CD4-positive, alpha-beta T cell treated with Interleukin-12 subunit alpha and Interleukin-12 subunit beta, for 1 hour (primary cell): ENCODE results near the gene SEZ6L2.
"Not testable (repeated sequence)": the region's sequence is repeated elsewhere in the genome, so short reads cannot be mapped to it uniquely, and the experiment has no call there.

Experiments
- DNase-seq: peaks from one replicate; pipeline ENCODE4 v3.0.0-alpha.2; 2020

SEZ6L2 gene

DNA sequence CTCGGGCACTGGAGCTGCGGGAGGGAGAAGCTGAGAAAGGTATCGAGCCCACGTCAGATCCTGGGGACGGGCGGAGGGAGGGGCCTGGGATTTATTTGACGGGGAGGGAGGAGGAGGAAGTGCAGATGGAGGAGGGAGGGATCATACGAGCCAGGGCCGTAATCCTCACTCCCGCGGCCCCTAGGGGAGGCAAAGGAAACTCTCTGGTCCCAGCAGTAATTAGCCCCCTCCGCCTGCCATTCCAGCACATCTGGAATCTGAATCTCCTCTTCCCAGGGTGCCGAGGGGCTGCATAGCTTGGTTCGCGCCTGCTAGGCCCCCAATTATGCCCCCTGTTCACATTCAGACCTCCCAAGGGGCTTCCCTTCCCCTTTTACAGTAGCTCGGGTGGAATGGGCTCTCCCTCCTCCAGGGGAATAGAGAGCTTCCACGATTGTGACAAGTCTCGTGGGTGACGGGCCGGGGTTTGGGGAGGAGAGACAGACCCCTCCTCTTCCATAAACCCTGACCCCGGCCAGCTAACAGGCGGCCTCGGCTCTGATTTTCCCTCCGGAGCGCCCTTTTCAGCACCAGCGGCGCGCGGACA is at the start of gene SEZ6L2:
TSS of gene SEZ6L2 (minus strand) at position 35 of the 586 bp plus-strand sequence. CDS start 531 bp downstream, outside the sequence.
- no peak for DNase-seq

- DNase-seq = no peak
Observed at GRCh38 chr16:29947897-29948296, 48.5 kb upstream of the SEZ6L2 start.

- no peak for DNase-seq
Observed at GRCh38 chr16:29943846-29944799, 44.8 kb upstream of the SEZ6L2 start.

- DNase-seq = no peak
Observed at GRCh38 chr16:29940656-29941055, 41.3 kb upstream of the SEZ6L2 start.

DNA sequence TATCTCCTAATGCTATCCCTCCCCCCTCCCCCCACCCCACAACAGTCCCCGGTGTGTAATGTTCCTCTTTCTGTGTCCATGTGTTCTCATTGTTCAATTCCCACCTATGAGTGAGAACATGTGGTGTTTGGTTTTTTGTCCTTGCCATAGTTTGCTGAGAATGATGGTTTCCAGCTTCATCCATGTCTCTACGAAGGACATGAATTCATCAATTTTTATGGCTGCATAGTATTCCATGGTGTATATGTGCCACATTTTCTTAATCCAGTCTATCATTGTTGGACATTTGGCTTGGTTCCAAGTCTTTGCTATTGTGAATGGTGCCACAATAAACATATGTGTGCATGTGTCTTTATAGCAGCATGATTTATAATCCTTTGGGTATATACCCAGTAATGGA is 32.4 kb upstream of the SEZ6L2 start:
- DNase-seq = not testable (repeated sequence)

DNA sequence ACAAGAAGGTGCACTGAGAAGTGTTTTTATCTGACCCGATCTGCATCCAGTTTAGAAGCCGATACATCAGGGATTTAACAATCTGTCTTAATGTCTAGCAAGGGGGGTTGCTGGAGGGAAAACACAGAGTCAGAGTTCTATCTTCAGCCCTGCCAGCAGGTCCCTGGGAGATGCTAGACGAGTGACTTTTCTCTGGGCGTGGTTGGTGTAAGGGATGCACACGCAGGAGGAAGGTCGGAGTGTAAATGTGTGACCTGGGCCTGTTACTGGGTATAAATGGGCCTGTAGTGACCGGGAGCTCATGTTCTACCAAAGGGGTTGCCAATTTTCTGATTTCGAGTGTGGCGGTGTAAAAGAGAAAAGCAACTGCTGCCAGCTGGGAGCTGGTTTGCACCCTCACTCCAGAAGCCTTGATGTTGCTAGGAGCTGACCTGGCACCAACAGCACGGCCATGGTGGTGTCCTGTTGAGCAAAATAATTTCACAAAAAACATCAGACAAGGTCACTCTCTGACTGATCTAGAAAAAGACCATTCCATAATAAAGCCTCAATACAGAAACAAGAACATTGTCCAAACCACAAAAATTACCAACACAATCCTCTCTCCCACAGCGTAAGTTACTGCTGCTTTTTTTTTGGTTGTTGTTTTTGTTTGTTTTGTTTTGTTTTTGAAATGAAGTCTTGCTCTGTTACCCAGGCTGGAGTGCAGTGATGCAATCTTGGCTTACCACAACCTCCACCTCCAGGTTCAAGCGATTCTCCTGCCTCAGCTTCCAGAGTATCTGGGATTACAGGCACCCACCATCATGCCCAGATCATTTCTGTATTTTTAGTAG is 27.9 kb upstream of the SEZ6L2 start:
- no peak for DNase-seq

GRCh38 chr16:29926711-29927052 is 27.3 kb upstream of the SEZ6L2 start:
- no peak for DNase-seq

DNA sequence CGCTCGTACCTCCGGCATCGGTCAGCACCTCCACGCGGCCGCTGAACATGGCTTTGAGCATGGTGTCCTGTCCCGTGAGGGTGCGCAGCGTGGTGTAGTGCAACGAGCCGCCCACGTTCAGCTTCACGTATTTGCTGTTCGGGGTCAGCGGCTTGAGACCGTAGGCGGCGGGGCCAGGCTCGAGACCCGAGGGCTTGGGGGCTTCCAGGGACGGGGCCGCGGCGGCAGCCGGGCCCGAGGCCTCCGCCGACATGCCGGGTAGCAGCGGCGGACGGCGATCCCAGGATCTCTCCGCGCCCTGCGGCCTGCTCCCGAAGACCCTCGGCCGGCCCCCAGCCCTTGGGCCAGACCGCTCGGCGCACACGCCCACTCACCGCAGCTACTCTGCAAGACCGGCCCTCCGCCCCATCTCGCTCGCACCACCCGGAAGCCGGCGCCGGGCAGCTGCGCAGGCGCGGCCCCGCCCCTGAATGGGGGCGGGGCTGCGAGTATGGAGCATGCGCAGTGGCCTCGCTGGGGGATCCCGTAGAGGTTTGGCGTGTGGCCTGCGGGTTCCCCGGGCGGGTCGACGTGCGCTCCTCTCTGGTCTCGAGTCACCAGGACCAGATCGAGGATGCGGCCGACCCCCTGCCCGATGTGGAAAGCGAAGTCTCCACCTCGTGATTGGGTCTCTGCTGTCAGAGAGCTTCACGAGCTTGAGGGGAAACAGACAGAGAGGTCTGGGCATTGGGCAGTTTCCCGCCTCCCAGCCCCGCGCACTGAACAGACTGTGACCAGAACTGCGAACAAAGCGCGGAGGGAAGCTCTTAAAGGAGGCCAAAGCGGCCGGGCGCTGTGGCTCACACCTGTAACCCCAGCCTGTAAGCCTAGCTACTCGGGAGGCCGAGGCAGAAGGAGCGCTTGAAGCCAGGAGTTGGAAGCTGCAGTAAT is 26.7 kb upstream of the SEZ6L2 start, which contains the start of gene KCTD13:
TSS of gene KCTD13 (minus strand) at position 446 of the 930 bp plus-strand sequence. CDS start at position 253, 193 bp downstream.
- peak; percentile 94 for DNase-seq

GRCh38 chr16:29925105-29925756 is 25.9 kb upstream of the SEZ6L2 start:
- no peak for DNase-seq

DNA sequence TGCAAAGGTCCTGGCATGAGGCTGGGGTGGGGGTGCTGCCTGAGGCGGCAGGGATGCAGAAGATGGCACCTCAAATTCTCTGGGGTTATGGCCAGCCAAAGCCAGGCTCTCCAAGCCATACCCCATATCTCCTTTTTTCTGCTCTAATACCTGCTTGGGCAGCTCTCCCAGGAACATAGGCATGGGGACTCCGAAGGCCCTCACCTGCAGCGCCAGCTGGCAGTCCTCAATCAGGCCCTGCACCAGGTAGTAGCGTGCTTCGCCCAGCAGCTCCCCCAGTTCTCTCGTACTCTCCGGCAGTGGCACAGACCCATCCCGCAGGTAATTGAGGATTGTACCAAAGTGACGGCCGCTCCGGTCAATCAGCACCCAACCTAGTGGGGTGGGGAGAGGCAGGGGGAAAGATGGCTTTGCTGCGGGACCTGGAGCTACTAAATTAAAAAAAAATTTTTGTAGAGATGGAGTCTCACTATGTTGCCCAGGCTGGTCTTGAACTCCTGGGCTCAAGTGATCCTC is 23.7 kb upstream of the SEZ6L2 start:
- DNase-seq = no peak

GRCh38 chr16:29922326-29922725 is 23.0 kb upstream of the SEZ6L2 start:
- no peak for DNase-seq

DNA sequence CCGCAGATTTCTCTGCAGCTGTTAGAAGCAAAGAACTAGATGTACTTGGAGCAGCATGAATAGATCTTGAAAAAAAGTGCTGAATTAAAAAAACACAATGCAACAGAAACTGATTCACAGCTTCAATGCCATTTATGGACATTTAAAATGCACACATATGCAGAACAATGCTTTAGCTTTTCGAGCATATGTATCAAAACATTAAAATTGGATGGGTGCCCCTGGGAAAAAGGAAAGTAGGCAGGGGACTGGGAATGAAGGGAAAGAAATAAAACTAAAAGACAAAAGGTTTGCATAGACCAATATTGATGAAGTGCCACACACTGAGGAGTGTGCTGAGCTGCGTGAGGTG is 21.7 kb upstream of the SEZ6L2 start:
- DNase-seq = no peak

- no peak for DNase-seq
Observed at GRCh38 chr16:29920288-29921033, 21.1 kb upstream of the SEZ6L2 start.

- DNase-seq = no peak
Observed at GRCh38 chr16:29916979-29917378, 17.6 kb upstream of the SEZ6L2 start.

DNA sequence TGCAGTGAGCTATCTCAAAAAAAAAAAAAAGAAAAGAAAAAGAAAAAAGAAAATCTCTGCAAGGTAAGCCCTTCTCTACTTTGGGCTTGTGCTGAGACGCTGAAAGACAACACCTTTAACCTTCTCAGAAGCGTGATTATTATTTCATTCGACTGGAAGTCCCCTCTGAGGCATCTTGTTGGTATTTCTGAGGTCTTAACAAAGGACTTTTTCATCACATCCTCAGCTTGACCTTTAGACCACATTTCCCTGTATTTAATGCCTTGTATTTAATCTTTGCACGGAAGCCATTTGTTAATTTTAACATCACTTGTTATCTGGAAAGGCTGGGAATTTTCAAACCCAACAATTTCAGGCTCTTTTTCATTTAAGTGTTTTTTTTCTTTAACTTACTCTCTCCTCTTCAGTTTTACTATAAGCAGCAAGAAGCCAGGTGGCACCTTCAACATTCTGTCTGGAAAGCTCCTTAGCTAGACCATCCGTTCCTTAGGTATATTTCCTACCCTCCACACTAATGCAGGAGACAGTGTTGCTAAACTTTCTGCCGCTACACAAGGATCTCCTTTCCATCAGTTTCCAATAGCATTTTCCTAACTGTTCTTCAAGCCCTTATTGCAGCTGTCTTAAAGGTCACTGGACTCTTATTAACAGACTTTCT is 16.4 kb upstream of the SEZ6L2 start:
- no peak for DNase-seq

GRCh38 chr16:29913514-29913913 is 14.2 kb upstream of the SEZ6L2 start:
- no peak for DNase-seq

GRCh38 chr16:29912087-29912486 is 12.7 kb upstream of the SEZ6L2 start:
- no peak for DNase-seq

- no peak for DNase-seq
Observed at GRCh38 chr16:29911676-29912010, 12.3 kb upstream of the SEZ6L2 start.

DNA sequence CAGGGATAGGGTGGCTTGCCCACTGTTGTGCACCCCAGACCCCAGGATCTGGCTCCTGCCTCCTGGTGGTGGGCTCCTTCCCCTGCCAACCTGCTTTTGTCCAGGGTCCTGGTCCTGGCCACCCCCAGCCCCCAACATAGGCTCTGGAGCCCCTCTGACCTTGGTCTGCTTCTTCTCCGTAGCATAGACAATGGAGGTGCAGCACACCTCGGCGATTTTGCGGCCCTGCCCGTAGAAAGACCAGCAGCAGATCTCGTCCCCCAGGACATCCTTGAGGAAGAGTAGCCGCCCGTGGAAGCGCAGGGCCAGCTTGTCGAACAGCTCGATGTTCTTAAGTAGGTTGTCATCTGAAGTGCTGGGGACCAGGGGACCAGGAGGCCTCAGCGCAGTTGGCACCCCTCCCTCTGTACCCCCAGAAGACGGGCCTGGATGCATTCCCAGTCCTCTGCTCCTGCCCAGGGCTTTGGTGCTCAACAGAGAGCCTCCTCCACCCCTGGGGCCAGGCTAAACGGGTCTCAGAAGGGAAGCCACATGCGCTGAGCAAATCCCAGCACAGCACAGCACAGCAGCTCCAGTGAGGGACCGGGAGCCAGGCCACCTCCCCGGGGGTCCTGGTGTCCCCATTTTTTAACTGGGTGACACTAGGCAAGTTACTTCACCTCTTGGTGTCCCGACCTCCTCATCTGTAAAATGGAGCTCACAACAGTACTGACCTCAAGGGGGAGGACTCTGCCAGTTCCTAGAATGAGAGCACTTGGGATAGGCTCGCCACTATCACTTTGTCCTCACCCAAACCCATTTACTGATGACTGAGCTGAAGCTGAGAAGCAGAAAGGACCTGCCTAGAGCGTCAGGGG is 11.7 kb upstream of the SEZ6L2 start:
- DNase-seq = no peak
